GM19025 (cell line): ENCODE measurements around the gene PRKCH.
A peak's percentile ranks its signal among the peaks of the same experiment; 100 is the strongest.
"Not testable (repeated sequence)": the region's sequence is repeated elsewhere in the genome, so short reads cannot be mapped to it uniquely, and the experiment has no call there.

Experiments
- ATAC-seq: cut with Tn5 transposase; IDR thresholded peaks from one replicate; pipeline ENCODE4 v1.9.1; 2021; ENCODE audit warnings: mild to moderate bottlenecking, low read depth, moderate library complexity; ENCODE audit not compliant: unreplicated experiment

The PRKCH gene

DNA sequence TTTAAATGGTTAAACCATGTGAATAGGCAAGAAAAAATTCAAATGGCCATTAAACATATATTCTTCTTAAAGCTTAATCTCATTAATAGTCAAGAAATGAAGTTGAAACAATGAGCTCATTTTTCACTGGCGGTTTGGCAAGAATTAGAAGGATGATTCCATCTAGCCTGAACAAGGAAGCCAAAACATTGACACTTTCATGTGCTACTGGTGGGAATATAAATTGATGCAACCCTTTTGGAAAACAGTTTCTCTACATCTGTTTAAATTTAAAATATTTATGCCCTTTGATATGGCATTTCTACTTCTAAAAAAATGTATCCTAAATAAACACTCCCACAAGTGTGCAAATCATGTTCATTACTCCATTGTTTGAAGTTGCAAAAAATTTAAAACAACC is 199.2 kb downstream of the PRKCH start:
- no peak for ATAC-seq

DNA sequence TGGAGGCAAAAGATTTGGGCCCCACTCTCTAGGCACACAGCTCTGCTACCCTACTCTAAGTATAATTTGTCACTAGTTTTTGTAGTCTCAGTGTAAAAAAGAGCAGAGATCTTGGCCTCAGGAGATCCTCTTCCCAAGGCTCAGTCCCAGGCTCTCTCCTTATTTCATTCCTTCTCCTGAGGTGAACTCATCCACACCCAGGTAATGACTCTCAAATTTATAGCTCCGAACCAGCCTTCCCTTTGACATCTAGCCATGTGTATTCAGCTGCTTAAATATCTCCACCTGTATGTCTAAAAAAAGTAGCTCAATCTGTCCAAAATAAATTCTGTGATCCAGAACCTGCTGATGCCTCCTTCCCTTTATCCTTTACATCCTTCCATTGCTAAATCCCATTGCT is 200.4 kb downstream of the PRKCH start:
- ATAC-seq: no peak

DNA sequence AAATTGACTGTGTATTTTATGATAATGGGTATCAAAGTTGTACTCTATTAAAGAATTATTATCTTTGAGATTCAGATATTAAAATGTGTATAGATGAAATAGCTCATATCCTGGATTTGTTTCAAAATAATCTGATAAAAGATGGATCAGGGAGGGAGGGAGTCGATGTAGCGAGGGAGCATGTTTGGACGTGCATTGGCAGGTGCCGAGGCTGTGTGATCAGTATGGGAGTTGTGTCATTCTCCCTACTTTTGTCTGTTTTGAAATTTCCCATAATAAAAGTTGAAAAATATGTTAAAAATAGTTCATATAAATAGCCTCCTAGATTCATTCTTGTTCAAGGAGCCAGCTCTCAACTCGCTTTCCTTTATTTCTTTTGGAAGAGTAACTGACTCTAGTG is 202.4 kb downstream of the PRKCH start:
- ATAC-seq: no peak

DNA sequence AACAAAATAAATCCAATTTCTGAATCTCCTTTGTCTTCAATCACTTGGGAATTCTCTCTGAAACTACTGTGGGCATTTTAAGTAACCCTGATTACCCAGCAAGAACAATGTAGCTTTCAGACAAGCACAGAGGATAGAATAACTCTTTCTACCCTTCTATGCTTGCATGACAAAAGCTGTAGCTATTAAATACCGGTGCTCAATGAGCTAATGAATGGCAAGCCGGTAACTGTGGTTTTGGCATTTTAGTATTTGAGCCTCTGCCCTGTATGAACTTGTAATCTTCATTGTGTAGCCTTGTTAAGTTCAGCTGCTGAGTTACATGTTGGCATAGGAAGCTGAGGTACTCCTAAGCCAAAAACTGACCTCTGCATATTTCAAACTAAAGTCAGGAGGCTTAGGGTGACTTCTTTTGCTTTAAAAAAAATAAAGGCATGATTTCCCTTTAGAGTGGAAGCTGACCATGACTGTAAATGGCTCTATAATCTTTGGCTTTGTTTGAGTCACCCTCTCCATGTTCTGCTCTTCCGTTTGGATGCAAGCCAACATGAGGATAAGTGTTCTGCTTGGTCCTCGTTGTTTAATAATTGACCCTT is 202.9 kb downstream of the PRKCH start:
- no peak for ATAC-seq

DNA sequence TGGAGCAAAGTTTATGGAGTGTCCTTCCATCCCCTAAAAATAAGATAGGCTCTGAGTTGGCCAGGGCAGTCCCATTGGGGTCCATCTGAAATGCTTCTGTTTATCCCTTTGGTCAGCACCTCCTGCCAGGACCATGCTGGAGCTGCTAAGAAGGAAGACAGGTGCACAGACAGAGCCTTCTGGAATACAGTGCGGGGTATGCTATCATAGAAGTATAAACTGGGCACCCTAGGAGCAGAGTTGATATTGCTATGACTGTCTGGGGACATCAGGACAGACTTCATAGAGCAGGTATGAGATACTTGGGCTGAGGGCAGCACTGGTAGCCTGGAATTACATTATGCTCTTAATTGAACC is 203.5 kb downstream of the PRKCH start:
- no peak for ATAC-seq

DNA sequence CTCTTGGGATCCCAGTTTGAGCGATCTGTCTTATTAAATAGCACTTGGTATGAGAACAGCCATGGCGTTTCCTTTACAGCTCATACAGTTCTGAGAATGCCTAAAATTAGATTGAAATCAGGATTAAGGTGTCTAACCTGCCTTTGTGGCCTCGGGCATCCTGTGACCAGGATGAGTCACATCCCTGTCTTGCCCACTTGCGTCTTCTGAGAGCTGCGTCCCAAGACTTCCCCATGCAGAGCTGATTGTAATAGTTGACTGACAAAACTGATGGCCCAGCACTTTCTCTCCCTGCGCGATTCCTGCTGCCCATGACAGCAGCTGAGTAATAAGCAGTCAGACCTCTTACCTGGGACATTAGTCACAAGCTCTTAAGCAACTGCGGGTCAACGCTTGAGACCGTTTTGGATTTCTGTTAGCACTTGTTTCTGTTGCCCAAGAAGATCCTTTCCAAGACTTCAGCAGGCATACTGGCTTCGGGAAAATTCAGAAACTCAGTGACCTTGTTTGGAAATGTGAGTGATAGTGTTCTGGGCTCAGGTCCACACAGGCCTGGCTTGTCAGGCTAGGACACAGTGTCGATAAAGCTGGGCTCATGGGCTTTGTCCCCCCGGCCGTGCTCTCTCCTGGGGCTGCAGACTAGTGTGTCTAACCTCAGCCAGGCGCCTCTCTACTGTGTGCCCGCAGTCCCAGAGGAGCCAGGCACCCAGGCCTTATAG is 204.1 kb downstream of the PRKCH start:
- peak; percentile 79 for ATAC-seq

DNA sequence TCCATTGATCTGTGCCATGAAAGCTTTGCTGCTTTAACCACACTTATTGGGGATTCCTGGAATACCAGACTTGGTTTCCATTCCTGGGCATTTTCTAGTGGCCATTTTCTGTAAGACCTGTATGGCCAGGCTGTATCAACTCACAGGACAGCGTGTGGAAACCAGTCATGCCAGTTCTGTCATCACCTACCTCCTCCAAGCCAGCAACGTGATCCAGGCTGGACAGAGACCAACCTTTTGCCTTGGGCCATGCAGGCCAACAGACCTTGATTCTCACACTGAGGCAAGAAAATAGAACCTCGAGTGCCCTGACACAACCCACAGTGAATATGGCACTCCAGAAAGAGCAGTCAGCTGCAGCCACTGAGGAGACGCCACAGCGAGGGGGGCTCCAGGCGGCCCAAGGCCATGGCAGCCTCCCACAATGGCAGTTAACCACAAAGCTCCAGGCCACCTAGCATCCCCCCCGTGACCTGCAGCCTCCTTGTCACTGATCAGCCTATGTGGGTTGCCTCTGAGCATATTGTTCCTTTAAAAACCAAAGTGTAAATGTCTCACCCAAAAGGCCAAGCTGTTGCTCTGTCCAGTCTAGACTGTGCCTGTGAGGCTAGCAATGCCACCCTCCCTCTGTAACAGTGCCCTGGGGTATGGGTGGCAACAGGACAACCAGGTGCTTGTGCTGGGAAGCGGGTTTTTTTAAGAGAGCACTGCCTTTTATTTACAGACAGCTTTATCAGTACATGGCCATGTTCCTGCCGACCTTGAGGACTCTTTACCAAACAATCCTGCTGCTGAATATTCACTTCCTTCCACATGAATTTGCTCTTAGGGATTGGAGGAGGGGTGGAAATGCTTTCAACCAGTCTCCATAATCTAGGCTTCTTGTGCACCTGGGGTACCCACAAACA is 205.3 kb downstream of the PRKCH start:
- ATAC-seq: no peak

DNA sequence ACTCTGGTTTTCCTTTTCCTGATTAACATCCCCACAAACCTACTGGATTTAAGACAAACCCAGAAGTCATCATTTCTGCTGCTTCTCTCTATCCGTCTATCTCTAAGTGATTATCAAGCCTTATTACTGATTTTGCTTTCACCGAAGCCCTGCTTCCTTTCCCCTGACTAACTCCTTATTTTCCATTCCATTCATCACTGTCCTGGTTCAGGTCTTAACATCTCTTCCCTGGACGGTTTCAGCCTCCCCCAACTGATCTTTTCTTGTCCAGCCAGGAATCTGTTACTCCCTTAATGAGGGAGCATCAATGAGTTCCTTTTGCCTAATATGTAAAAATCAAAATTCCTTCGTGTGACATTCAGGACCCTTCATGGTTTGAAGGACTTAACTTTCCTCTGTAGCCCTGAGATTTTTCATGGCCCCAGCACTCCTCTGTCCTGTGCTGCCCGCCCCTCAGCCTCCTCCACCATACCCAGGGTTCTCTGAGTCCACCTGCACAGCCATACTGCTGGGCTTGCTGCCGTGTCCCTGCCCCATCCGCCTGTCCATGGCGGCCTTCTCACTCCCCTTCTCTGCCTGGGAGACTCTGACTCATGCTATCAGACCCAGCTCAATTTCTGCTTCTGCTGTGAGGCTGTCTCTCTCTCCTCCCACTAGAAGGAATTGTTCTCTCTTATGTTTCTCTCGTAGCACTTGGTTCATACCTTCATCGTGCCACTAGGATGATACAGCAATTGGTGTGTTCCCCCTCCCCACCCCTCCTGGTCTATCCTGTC is 206.1 kb downstream of the PRKCH start:
- ATAC-seq: no peak

DNA sequence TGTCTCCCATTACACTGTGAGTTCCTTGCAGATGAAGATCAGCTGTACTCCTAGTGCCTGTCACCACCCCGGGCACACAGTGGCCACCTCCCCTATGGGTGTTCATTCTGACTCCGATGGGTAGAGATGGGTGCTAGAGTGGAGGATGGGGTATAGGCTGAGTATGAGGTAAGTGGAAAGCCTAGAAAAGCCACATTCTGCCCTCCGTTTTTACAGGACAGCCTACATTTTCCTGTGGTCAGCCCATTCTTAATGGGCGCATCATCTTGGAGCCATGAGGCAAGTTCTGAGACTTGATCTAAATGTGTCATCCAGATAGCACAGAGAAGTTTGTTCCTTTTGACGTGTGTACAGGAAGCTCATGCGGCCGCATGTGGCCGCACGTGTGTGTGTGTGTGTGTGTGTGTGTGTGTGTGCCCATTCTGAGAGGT is 207.2 kb downstream of the PRKCH start:
- no peak for ATAC-seq

DNA sequence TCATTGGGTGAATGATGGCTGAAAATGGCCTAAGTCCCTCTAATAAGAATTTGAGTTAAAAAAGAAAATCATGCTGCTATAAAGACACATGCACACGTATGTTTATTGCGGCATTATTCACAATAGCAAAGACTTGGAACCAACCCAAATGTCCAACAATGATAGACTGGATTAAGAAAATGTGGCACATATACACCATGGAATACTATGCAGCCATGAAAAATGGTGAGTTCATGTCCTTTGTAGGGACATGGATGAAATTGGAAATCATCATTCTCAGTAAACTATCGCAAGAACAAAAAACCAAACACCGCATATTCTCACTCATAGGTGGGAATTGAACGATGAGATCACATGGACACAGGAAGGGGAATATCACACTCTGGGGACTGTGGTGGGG is 208.0 kb downstream of the PRKCH start:
- not testable (repeated sequence) for ATAC-seq

DNA sequence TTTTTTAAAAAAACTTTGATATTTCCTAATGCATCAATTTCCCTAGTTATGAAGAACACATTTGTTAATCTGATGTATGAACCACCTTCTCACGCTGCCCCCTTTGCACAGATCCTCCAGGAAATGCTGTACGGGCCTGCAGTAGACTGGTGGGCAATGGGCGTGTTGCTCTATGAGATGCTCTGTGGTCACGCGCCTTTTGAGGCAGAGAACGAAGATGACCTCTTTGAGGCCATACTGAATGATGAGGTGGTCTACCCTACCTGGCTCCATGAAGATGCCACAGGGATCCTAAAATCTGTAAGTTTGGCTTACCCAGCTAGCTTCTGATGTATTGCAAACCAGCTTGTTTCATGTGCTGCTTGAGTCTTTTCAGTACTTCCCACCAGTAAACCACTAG is 208.9 kb downstream of the PRKCH start:
- no peak for ATAC-seq

DNA sequence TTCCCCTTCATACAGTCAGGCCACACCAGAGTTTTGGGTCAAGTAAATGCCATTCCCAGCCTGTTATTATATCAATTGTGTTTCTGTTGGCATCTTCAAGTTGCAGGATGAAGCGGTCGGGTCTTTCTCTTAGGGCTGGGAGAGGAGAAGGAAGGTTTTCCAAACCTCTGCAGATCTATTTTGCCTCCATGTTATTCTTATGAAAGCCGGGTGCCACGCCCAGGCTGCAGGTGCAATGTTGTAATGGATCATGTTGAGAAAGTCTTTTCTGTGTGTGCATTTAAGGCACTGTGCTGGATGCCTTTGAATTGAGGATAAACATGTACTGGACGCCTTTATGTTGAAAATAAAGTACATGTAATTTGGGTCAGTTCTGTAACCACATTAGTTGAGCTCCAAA is 209.5 kb downstream of the PRKCH start:
- no peak for ATAC-seq

DNA sequence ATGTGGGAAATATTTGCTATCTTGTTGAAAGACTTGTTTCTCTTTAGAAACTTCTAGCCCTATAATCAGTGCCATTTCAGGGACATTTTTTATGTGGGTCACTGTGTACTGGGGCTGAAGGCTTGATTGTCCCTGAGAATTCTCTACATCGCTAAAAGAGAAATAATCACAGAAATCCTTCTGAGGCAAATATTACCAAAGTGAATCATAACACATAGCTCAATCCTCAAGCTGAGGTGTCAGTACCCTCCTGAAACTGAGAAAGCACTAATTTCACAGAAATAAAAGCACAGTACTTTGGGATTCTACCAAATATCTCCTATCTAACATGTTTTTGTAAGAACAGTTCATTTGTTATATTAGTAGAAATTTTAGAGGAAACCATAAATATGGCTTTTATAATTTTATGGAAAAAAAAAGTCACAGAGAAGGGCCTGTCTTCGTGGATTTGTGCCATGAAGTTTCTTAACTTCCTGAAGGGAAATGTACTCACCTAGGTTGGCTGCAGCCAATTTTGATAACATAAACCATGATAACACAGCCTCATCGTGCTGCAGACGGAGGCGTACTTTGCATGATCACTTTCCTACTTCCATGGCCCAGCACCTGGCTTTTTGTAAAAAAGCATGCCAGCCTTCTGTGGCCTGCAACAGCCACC is 210.2 kb downstream of the PRKCH start:
- no peak for ATAC-seq

DNA sequence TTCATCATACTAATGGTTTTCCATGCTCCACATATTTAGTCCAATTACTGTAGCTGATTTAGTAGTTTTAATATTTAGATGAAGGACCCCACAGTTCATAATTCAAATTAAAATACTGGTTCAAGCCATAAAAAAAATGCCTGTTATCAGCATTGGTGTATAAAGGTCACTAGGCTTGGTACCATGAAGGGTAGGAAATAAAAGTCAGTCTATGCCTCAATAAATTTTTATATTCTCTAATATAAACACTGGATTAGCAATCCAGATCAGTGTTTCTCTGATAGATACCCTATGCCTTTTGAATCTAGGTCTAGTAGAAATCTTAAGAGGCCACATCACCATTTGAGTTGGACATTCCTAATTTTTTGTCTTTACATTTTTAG is 210.7 kb downstream of the PRKCH start:
- ATAC-seq: no peak

DNA sequence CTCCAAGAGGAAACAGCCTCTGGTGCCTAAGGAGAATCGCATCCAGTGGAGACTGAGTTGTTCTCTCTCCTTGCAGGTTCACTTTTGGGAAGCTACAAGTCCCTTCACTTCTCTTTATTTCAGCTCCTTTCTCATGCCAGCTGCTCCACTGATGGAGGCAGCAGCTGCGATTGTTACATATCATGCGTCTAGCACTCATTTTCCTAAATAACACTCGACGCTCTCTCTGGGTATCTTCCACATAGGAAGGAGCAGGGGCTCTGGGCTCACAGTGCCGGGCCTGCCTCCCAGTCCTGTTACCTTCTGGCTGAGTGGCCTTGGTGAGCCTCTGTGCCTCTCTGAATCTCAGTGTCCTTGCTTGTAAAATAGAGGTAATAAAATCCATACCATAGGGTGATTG is 211.4 kb downstream of the PRKCH start:
- ATAC-seq: no peak

DNA sequence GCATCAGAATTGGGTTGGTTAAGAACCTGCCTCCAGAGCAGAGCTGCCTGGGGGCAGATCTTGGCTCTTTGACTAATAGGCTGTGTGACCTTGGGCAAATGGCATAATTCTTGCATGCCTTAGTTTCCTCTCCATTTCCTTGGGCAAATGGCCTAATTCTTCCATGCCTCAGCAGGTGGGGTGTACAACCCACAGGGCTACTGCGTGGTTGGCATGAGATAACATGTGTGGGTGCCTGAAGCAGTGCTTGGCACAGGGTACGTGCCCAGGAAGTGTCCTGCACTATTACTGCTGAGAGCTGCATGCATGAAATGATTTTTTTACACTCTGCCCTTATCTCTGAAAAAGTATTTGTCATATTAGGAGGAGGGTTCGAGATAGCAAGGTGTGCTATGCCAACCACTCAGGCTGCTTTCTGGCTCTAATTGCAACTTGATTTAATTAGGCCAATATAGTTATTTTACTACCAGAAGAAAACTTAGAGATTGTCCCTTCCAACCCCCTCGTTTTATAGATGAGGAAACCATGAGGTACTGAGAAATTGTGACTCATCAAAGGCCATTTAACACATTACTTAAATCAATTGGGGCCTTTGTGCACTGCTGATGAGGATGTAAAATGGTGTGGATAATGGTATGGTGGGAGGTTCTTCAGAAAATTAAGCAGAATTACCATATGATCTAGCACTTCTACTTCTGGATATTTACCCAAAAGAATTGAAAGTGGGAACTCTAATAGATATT is 212.3 kb downstream of the PRKCH start:
- no peak for ATAC-seq

DNA sequence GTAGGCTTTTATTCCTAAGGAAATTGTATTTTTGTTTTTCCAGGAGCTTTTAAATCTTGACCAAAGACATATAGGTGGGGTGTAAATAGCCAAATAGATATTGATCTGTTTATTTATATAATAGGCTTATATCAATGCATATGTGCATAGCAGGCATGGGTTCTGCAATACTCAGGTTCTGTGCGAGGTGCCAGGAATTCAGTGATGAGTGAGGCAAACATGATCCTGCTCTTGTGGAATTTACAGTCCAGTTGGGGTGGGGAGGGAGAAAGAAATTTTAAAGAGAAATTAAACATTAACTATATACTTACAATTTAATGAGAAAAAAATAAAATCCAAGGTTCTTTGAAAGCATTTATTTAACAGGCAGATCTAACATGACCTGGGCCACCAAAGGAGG is 213.7 kb downstream of the PRKCH start:
- no peak for ATAC-seq

DNA sequence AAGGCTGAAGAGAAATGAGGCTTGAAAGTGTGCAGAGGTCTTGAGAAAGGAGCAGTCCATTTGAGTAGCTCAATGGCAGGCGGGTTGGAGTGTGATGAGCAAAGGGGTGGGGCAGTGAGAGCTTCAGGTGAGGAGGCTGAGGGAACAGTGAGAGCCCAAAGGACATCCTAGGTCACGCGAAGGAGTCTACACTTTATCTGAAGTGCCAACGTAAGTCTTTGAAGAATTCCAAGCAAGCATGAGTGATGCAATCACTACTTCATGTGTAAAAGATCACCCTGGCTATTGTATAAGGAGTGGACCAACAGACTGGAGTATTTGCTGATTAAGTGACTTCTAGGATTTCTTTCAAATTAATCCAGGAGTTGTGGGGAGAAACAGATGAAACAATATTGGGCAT is 214.1 kb downstream of the PRKCH start:
- ATAC-seq: no peak

DNA sequence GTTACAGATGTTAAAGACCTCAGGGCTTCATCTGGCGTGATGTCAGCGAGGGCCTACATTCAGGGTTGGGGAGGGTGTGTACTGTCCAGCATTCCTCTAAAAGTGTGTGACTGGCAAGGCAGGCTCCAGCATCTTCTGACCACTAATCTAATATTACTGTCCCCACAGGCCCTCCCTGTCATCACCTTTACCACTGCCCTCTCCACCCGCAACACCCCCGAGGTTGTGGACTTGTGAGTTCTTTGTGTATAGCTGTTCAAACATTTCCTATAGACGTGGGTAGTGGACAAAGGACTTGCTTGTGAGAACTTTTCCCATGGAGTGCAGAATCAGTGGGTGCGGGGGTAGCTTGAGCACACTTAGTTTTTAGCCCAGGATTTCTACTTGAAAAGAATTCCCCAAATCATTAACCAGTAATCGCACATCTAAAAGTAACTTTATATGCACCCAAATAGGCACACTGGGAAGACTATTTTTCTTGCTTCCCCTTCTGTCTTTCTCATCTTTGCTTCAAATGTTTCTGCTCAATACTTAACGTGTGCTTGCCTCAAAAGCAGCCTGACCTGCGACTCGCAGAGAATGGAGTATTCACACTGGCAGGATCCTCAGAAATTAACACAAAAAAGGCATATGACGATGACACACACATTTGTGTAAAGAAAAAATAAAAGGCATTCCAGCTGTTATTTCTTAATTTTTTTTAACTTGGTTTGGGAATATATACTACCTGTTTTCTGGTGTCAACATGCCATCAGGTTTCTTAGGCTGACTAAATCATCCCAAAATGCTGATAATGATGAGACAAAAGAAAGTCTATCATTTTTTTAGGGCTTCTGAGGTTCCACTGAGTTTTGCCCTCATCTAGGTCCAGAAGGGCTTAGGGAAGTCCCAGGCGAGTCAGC is 215.5 kb downstream of the PRKCH start:
- ATAC-seq: no peak
